NT2/D1 (cell line): ENCODE data around the gene CLEC6A.

Experiments used
- YY1 ChIP-seq: IDR thresholded peaks from 2 replicates; pipeline ENCODE4 v1.6.1; 2011; ENCODE audit not compliant: insufficient read length, insufficient read depth
- ZNF274 ChIP-seq: IDR thresholded peaks from 2 replicates; pipeline ENCODE4 v1.6.1; 2011; ENCODE audit warnings: mild to moderate bottlenecking, low read depth, low read length

- TF ChIP-seq ZNF274, result no peak
- no peak for TF ChIP-seq YY1
Observed at GRCh38 chr12:8519171-8519570, 63.4 kb downstream of the CLEC6A start.
